Trophoblast cell (in vitro differentiated cells and primary cell): ENCODE measurements around the gene CC2D2A.
"Not testable (repeated sequence)": the region's sequence is repeated elsewhere in the genome, so short reads cannot be mapped to it uniquely, and the experiment has no call there.

Experiments used
- DNase-seq, 2 donors: peaks; one replicate each; pipeline ENCODE4 v3.0.0-alpha.2; 2016
- H2AFZ ChIP-seq: 2 replicates; pipeline ENCODE4 v1.6.1; 2013; ENCODE audit warnings: low read length, moderate library complexity, mild to moderate bottlenecking; ENCODE audit not compliant: insufficient read depth, poor library complexity
- H2AK5ac ChIP-seq: 2 replicates; pipeline ENCODE4 v1.6.1; 2013; ENCODE audit warnings: mild to moderate bottlenecking, low read length
- H2BK120ac ChIP-seq: 2 replicates; pipeline ENCODE4 v1.6.1; 2013; ENCODE audit warnings: low read length, mild to moderate bottlenecking, moderate library complexity; ENCODE audit not compliant: insufficient read depth, poor library complexity
- H2BK12ac ChIP-seq: 2 replicates; pipeline ENCODE4 v1.6.1; 2013; ENCODE audit warnings: mild to moderate bottlenecking, low read length, moderate library complexity
- H2BK5ac ChIP-seq: 2 replicates; pipeline ENCODE4 v1.6.1; 2013; ENCODE audit warnings: low read length, low read depth, moderate library complexity, mild to moderate bottlenecking; ENCODE audit not compliant: poor library complexity
- H3K14ac ChIP-seq: 2 replicates; pipeline ENCODE4 v1.6.1; 2013; ENCODE audit warnings: mild to moderate bottlenecking, low read length
- H3K18ac ChIP-seq: 2 replicates; pipeline ENCODE4 v1.6.1; 2013; ENCODE audit warnings: mild to moderate bottlenecking, low read length
- H3K23ac ChIP-seq: 2 replicates; pipeline ENCODE4 v1.6.1; 2013; ENCODE audit warnings: low read length
- H3K27ac ChIP-seq: 2 replicates; pipeline ENCODE4 v1.5.1; 2013; ENCODE audit warnings: low read depth, mild to moderate bottlenecking, inconsistent platforms, low read length, moderate library complexity
- H3K27me3 ChIP-seq: 2 replicates; pipeline ENCODE4 v1.6.1; 2013; ENCODE audit warnings: inconsistent platforms, mild to moderate bottlenecking, low read length, moderate library complexity; ENCODE audit not compliant: insufficient read depth
- H3K36me3 ChIP-seq, 2 experiments: 1 replicate in 1 of 2; 2 replicates in 1 of 2; pipeline ENCODE4 v1.6.1; 2013; ENCODE audit warnings: low read length in 2 of 2, mild to moderate bottlenecking in 2 of 2, moderate library complexity in 1 of 2; ENCODE audit not compliant: insufficient read depth in 2 of 2, control insufficient read depth in 1 of 2
- H3K4ac ChIP-seq: 2 replicates; pipeline ENCODE4 v1.6.1; 2013; ENCODE audit warnings: low read depth, mild to moderate bottlenecking, low read length, moderate library complexity
- H3K4me1 ChIP-seq, 2 experiments: 1 replicate in 1 of 2; 2 replicates in 1 of 2; pipeline ENCODE4 v1.6.1; 2013; ENCODE audit warnings: low read length in 2 of 2, mild to moderate bottlenecking in 2 of 2, moderate library complexity in 1 of 2; ENCODE audit not compliant: insufficient read depth in 2 of 2, control insufficient read depth in 1 of 2
- H3K4me2 ChIP-seq: 2 replicates; pipeline ENCODE4 v1.6.1; 2013; ENCODE audit warnings: inconsistent platforms, mild to moderate bottlenecking, low read length, moderate library complexity
- H3K4me3 ChIP-seq: 2 replicates; pipeline ENCODE4 v1.5.1; 2013; ENCODE audit warnings: mild to moderate bottlenecking, low read depth, low read length, inconsistent platforms
- H3K79me1 ChIP-seq: one replicate; pipeline ENCODE4 v1.6.1; 2013; ENCODE audit warnings: low read length
- H3K79me2 ChIP-seq: 2 replicates; pipeline ENCODE4 v1.6.1; 2013; ENCODE audit warnings: low read length, mild to moderate bottlenecking; ENCODE audit not compliant: control insufficient read depth, insufficient read depth, poor library complexity
- H3K9ac ChIP-seq: 2 replicates; pipeline ENCODE4 v1.6.1; 2013; ENCODE audit warnings: mild to moderate bottlenecking, low read length
- H3K9me3 ChIP-seq: 2 replicates; pipeline ENCODE4 v1.6.1; 2013; ENCODE audit warnings: low read depth, mild to moderate bottlenecking, control low read depth, inconsistent platforms, low read length; ENCODE audit not compliant: insufficient read depth
- H4K12ac ChIP-seq: 2 replicates; pipeline ENCODE4 v1.6.1; 2013; ENCODE audit warnings: low read depth, mild to moderate bottlenecking, low read length, moderate library complexity
- H4K8ac ChIP-seq: 2 replicates; pipeline ENCODE4 v1.6.1; 2013; ENCODE audit warnings: low read depth, mild to moderate bottlenecking, low read length, moderate library complexity
- H4K91ac ChIP-seq: one replicate; pipeline ENCODE4 v1.6.1; 2013; ENCODE audit warnings: low read depth, mild to moderate bottlenecking, low read length, moderate library complexity
- WGBS: extraction: QIAGEN DNeasy Blood & Tissue Kit; methylation state at CpG from one replicate; pipeline ENCODE4 v1.1.7; 2013; ENCODE audit warnings: missing lambda C conversion rate; ENCODE audit not compliant: insufficient read length, insufficient coverage; ENCODE audit errors: extremely low coverage; 5-methylcytosine and 5-hydroxymethylcytosine counted together

Gene CC2D2A

DNA sequence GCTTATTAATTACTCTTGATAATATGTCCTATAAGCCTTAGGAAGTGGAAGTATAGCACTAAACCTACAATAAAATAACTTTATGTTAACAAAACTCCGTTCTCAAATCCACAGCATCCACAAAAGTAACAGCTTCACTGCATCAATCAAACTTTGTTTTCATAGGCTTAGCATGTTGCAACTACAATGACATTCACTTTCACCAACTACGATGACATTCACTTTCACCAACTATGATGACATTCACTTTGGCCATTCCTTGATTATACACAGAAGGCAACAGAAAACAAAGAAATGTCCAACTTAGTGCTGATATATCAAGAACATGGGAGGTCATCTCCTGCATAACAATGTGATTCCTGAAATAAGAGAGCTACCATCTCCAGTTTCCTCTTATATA, 141.2 kb downstream of the CC2D2A start:
- Histone ChIP-seq H3K4ac (no peak overlapping the region), H3K4me1 (no peaks in the 10 kb centered on the region), H2AK5ac (no peak overlapping the region), H4K12ac (no peak overlapping the region), H3K23ac (no peak overlapping the region), H3K9me3 (no peaks in the 10 kb centered on the region), H3K79me1 (no peaks in the 10 kb centered on the region), H3K9ac (no peak overlapping the region), H4K8ac (no peak overlapping the region), H3K4me2 (no peak overlapping the region), H2AFZ (no peak overlapping the region), H3K27me3 (no peaks in the 10 kb centered on the region), H2BK120ac (no peak overlapping the region), H2BK5ac (no peak overlapping the region), H3K27ac (no peak overlapping the region), H3K4me3 (no peak overlapping the region), H3K36me3 (peaks cover 0 to 4% of the 10 kb centered on the region in 2 experiments), H3K14ac (no peak overlapping the region), H2BK12ac (no peak overlapping the region), H3K18ac (no peak overlapping the region), H4K91ac (no peak overlapping the region), H3K79me2 (no peaks in the 10 kb centered on the region)
- no CpG with 5 or more reads among the region's 2 CpGs for WGBS
- DNase-seq, result no peak

DNA sequence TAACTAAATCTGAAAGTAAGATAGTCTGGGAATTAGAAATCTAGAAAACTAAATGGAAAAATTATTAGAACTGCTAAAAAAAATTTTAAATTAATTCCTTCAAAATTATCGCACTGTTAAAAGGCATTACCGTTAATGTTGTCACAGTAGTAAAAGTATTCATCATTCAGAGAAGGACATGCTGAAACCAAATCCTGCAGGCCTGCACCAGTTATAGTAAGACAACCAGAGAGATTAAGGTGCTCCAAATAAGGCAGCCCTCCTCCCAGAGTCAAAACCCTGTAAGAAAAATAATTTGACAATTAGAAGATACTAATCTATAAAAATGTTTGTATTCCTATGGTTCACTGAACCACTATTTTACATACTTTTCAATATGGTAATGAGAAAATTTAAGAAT, 142.5 kb downstream of the CC2D2A start:
- Histone ChIP-seq H3K18ac (no peak overlapping the region), H3K79me1 (no peaks in the 10 kb centered on the region), H3K27me3 (no peaks in the 10 kb centered on the region), H3K79me2 (peaks cover 2% of the 10 kb centered on the region), H3K4ac (no peak overlapping the region), H3K14ac (no peak overlapping the region), H3K27ac (no peak overlapping the region), H2BK5ac (no peak overlapping the region), H4K8ac (no peak overlapping the region), H4K12ac (no peak overlapping the region), H2BK12ac (no peak overlapping the region), H3K4me2 (no peak overlapping the region), H3K9me3 (peaks cover 3% of the 10 kb centered on the region), H3K4me3 (no peak overlapping the region), H3K23ac (no peak overlapping the region), H4K91ac (no peak overlapping the region), H3K9ac (no peak overlapping the region), H2BK120ac (no peak overlapping the region), H2AFZ (no peak overlapping the region), H3K4me1 (no peaks in the 10 kb centered on the region), H2AK5ac (no peak overlapping the region), H3K36me3 (peaks cover 0 to 4% of the 10 kb centered on the region in 2 experiments)
- no CpG with 5 or more reads among the region's 2 CpGs for WGBS
- DNase-seq, result no peak

DNA sequence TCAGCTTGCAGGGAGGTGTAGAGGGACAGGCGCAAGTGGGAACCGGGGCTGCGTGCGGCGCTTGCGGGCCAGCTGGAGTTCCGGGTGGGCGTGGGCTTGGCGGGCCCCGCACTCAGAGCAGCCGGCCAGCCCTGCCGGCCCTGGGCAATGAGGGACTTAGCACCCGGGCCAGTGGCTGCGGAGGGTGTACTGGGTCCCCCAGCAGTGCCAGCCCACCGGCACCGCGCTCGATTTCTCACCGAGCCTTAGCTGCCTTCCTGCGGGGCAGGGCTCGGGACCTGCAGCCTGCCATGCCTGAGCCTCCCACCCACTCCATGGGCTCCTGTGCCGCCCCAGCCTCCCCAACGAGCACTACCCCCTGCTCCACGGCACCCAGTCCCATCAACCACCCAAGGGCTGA, 145.2 kb downstream of the CC2D2A start:
- H3K23ac ChIP-seq, H3K9ac ChIP-seq, H3K79me1 ChIP-seq, H3K4me3 ChIP-seq, H2BK120ac ChIP-seq, H2AFZ ChIP-seq, H3K27ac ChIP-seq, H4K12ac ChIP-seq, H3K18ac ChIP-seq, H3K36me3 ChIP-seq, DNase-seq, H2AK5ac ChIP-seq, H4K91ac ChIP-seq, H3K4me1 ChIP-seq, H4K8ac ChIP-seq, H2BK12ac ChIP-seq, H3K4ac ChIP-seq, H3K27me3 ChIP-seq, H3K79me2 ChIP-seq, H3K4me2 ChIP-seq, H2BK5ac ChIP-seq, H3K9me3 ChIP-seq, H3K14ac ChIP-seq: not testable (repeated sequence)
- no CpG with 5 or more reads among the region's 24 CpGs for WGBS

DNA sequence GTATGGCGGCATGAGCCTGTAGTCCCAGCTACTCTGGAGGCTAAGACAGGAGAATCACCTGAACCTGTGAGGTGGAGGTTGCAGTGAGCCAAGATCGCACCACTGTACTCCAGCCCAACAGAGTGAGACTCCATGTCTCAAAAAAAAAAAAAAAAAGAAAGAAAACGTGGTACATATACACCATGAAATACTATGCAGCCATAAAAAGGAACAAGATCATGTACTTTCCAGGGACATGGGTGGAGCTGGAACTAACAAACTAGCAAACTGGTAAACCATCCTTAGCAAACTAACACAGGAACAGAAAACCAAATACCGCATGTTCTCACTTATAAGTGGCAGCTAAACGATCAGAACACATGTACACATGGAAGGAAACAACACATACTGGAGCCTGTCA, 147.7 kb downstream of the CC2D2A start:
- not testable (repeated sequence) for H4K12ac ChIP-seq, H4K91ac ChIP-seq, H2BK120ac ChIP-seq, H3K9ac ChIP-seq, H3K79me1 ChIP-seq, H3K36me3 ChIP-seq, DNase-seq, H2AK5ac ChIP-seq, H3K27me3 ChIP-seq, H4K8ac ChIP-seq, H3K27ac ChIP-seq, H2BK5ac ChIP-seq, H2AFZ ChIP-seq, H3K4me3 ChIP-seq, H3K4me1 ChIP-seq, H3K18ac ChIP-seq, H3K79me2 ChIP-seq, H3K9me3 ChIP-seq, H3K14ac ChIP-seq, H2BK12ac ChIP-seq, H3K4ac ChIP-seq, H3K4me2 ChIP-seq
- H3K23ac ChIP-seq, result peak overlapping the region; percentile 92
- whole genome bisulfite sequencing, result no CpG with 5 or more reads among the region's 5 CpGs
